HEK293 (cell line): ENCODE results near the gene TMX2.

Experiments used
- CTCF ChIA-PET: fragments of 350-600 bp; formaldehyde crosslinking; extraction: SDS; loops from one replicate; lab custom pipeline; 2021; ENCODE audit warnings: antibody characterized with exemption; lab: Yijun Ruan, JAX
- POLR2A ChIA-PET: fragments of 300-600 bp; formaldehyde crosslinking; extraction: SDS; loops from one replicate; lab custom pipeline; 2020; ENCODE audit warnings: antibody characterized with exemption, inconsistent platforms; lab: Yijun Ruan, JAX
- H3K27ac ChIP-seq: fragments of 200-500 bp; sonication (Bioruptor generic); 2 replicates; pipeline ENCODE4 v1.5.1; 2014; ENCODE audit warnings: low read depth, low read length, control low read depth, inconsistent platforms; ENCODE audit errors: extremely low read depth
- H3K36me3 ChIP-seq, 2 experiments: fragments of 200-500 bp in 1 of 2; sonication (Bioruptor generic) in 1 of 2; 1 replicate in 1 of 2; 2 replicates in 1 of 2; pipeline ENCODE4 v1.5.1; 2014 to 2017; ENCODE audit warnings: inconsistent platforms in 2 of 2, low read length in 2 of 2; ENCODE audit not compliant: control insufficient read depth in 2 of 2, insufficient read depth in 1 of 2
- H3K4me1 ChIP-seq: fragments of 200-500 bp; sonication (Bioruptor generic); 2 replicates; pipeline ENCODE4 v1.5.1; 2014; ENCODE audit warnings: mild to moderate bottlenecking, low read length, inconsistent platforms; ENCODE audit not compliant: control insufficient read depth, insufficient read depth
- H3K4me3 ChIP-seq: 2 replicates; pipeline ENCODE4 v1.5.1; 2011; ENCODE audit warnings: low read depth, mild to moderate bottlenecking, control low read depth, low read length, moderate library complexity
- H3K9me3 ChIP-seq: fragments of 200-500 bp; sonication (Bioruptor generic); 2 replicates; pipeline ENCODE4 v1.5.1; 2014; ENCODE audit warnings: low read depth, low read length, inconsistent platforms; ENCODE audit not compliant: control insufficient read depth, insufficient read depth
- BCL11A ChIP-seq: fragments of 450-650 bp; formaldehyde crosslinking; IDR thresholded peaks from 2 replicates; pipeline ENCODE4 v1.5.1; 2016; ENCODE audit warnings: low read depth, missing biosample characterization, missing genetic modification characterization
- KLF1 ChIP-seq: fragments of 450-650 bp; formaldehyde crosslinking; IDR thresholded peaks from 2 replicates; pipeline ENCODE4 v1.5.1; 2016; ENCODE audit warnings: missing biosample characterization, missing genetic modification characterization
- TCF7L2 ChIP-seq: IDR thresholded peaks from 2 replicates; pipeline ENCODE4 v1.6.1; 2011; ENCODE audit warnings: low read depth, mild to moderate bottlenecking, inconsistent platforms, low read length, moderate library complexity, borderline replicate concordance
- ZBTB48 ChIP-seq: fragments of 450-650 bp; formaldehyde crosslinking; IDR thresholded peaks from 2 replicates; pipeline ENCODE4 v1.5.1; 2016; ENCODE audit warnings: missing biosample characterization, missing genetic modification characterization
- ZBTB8A ChIP-seq: fragments of 450-650 bp; formaldehyde crosslinking; IDR thresholded peaks from 2 replicates; pipeline ENCODE4 v1.5.1; 2016; ENCODE audit warnings: missing biosample characterization, missing genetic modification characterization
- ZNF239 ChIP-seq: fragments of 450-650 bp; formaldehyde crosslinking; IDR thresholded peaks from 2 replicates; pipeline ENCODE4 v1.5.1; 2016; ENCODE audit warnings: missing biosample characterization, missing genetic modification characterization
- ZNF266 ChIP-seq: fragments of 450-650 bp; formaldehyde crosslinking; IDR thresholded peaks from 2 replicates; pipeline ENCODE4 v1.5.1; 2016; ENCODE audit warnings: missing biosample characterization, missing genetic modification characterization, low read depth
- ZNF324 ChIP-seq: fragments of 450-650 bp; formaldehyde crosslinking; IDR thresholded peaks from 2 replicates; pipeline ENCODE4 v1.5.1; 2016; ENCODE audit warnings: missing biosample characterization, missing genetic modification characterization
- ZNF416 ChIP-seq: fragments of 450-650 bp; formaldehyde crosslinking; IDR thresholded peaks from 2 replicates; pipeline ENCODE4 v1.5.1; 2016; ENCODE audit warnings: missing biosample characterization, missing genetic modification characterization
- ZNF426 ChIP-seq: fragments of 450-650 bp; formaldehyde crosslinking; IDR thresholded peaks from 2 replicates; pipeline ENCODE4 v1.5.1; 2017; ENCODE audit warnings: missing biosample characterization, missing genetic modification characterization, mild to moderate bottlenecking, inconsistent platforms, moderate library complexity
- ZNF514 ChIP-seq: fragments of 450-650 bp; formaldehyde crosslinking; IDR thresholded peaks from 2 replicates; pipeline ENCODE4 v1.5.1; 2016; ENCODE audit warnings: missing biosample characterization, missing genetic modification characterization
- ZNF623 ChIP-seq: fragments of 450-650 bp; formaldehyde crosslinking; IDR thresholded peaks from 2 replicates; pipeline ENCODE4 v1.5.1; 2016; ENCODE audit warnings: missing biosample characterization, missing genetic modification characterization
- ZNF626 ChIP-seq: fragments of 450-650 bp; sonication (Bioruptor Pico); formaldehyde crosslinking; IDR thresholded peaks from 2 replicates; pipeline ENCODE4 v1.5.1; 2018; ENCODE audit warnings: missing biosample characterization, missing genetic modification characterization, inconsistent platforms
- ZNF777 ChIP-seq: fragments of 450-650 bp; formaldehyde crosslinking; IDR thresholded peaks from 2 replicates; pipeline ENCODE4 v1.5.1; 2017; ENCODE audit warnings: missing biosample characterization, missing genetic modification characterization, borderline replicate concordance
- ZSCAN30 ChIP-seq: fragments of 450-650 bp; IDR thresholded peaks from 2 replicates; pipeline ENCODE4 v1.5.1; 2018; ENCODE audit warnings: missing biosample characterization, mild to moderate bottlenecking, missing genetic modification characterization, moderate library complexity
- TF ChIP-seq, protein P1 (sequence below): fragments of 450-650 bp; formaldehyde crosslinking; IDR thresholded peaks from 2 replicates; pipeline ENCODE4 v1.5.1; 2016; ENCODE audit warnings: missing biosample characterization, missing genetic modification characterization, borderline replicate concordance
- TF ChIP-seq, protein P2 (sequence below): fragments of 450-650 bp; formaldehyde crosslinking; IDR thresholded peaks from 2 replicates; pipeline ENCODE4 v1.5.1; 2016; ENCODE audit warnings: missing biosample characterization, missing genetic modification characterization
- TF ChIP-seq, protein P3 (sequence below): fragments of 450-650 bp; formaldehyde crosslinking; IDR thresholded peaks from 2 replicates; pipeline ENCODE4 v1.5.1; 2016; ENCODE audit warnings: missing biosample characterization, missing genetic modification characterization
- TF ChIP-seq, protein P4 (sequence below): fragments of 450-650 bp; formaldehyde crosslinking; conservative IDR thresholded peaks from 2 replicates; pipeline ENCODE4 v1.5.1; 2016; ENCODE audit warnings: low read depth, missing biosample characterization, missing genetic modification characterization

TMX2 gene

DNA sequence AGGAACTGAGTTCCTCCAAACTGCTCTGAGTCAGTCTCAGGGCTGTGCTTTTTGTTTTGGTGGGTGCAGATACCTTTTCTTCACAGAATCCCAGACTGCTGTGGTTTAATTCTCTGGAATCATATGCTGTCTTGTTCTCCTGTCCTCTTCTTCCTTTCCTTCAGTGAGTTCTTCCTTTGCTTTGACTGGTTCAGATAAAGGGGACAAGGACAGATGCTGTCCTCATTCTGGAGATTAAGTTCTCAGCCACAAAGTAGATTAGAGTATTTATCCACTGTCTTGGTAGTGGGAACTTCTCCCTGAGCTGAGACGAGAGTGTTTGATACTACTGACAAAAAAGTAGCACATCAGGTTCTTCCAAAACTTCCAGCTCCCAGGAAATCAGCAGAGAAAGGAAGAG lies 31.2 kb upstream of the TMX2 start:
- CTCF ChIA-PET: interaction anchor here (0.8 kb wide), 1 partner anchor 119 kb away, joined by 4 read pairs; no protein-coding TSS in a partner anchor

More for the DNA sequence above, 31.2 kb upstream of the TMX2 start:
- TF ChIP-seq ZNF266: no peak
- no peak for TF ChIP-seq BCL11A (tag by site-specific recombination)
- TF ChIP-seq, protein P1, sequence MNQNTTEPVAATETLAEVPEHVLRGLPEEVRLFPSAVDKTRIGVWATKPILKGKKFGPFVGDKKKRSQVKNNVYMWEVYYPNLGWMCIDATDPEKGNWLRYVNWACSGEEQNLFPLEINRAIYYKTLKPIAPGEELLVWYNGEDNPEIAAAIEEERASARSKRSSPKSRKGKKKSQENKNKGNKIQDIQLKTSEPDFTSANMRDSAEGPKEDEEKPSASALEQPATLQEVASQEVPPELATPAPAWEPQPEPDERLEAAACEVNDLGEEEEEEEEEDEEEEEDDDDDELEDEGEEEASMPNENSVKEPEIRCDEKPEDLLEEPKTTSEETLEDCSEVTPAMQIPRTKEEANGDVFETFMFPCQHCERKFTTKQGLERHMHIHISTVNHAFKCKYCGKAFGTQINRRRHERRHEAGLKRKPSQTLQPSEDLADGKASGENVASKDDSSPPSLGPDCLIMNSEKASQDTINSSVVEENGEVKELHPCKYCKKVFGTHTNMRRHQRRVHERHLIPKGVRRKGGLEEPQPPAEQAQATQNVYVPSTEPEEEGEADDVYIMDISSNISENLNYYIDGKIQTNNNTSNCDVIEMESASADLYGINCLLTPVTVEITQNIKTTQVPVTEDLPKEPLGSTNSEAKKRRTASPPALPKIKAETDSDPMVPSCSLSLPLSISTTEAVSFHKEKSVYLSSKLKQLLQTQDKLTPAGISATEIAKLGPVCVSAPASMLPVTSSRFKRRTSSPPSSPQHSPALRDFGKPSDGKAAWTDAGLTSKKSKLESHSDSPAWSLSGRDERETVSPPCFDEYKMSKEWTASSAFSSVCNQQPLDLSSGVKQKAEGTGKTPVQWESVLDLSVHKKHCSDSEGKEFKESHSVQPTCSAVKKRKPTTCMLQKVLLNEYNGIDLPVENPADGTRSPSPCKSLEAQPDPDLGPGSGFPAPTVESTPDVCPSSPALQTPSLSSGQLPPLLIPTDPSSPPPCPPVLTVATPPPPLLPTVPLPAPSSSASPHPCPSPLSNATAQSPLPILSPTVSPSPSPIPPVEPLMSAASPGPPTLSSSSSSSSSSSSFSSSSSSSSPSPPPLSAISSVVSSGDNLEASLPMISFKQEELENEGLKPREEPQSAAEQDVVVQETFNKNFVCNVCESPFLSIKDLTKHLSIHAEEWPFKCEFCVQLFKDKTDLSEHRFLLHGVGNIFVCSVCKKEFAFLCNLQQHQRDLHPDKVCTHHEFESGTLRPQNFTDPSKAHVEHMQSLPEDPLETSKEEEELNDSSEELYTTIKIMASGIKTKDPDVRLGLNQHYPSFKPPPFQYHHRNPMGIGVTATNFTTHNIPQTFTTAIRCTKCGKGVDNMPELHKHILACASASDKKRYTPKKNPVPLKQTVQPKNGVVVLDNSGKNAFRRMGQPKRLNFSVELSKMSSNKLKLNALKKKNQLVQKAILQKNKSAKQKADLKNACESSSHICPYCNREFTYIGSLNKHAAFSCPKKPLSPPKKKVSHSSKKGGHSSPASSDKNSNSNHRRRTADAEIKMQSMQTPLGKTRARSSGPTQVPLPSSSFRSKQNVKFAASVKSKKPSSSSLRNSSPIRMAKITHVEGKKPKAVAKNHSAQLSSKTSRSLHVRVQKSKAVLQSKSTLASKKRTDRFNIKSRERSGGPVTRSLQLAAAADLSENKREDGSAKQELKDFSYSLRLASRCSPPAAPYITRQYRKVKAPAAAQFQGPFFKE (tag by site-specific recombination): no peak
- TF ChIP-seq ZBTB8A (tag by site-specific recombination): no peak
- TF ChIP-seq, protein P2, sequence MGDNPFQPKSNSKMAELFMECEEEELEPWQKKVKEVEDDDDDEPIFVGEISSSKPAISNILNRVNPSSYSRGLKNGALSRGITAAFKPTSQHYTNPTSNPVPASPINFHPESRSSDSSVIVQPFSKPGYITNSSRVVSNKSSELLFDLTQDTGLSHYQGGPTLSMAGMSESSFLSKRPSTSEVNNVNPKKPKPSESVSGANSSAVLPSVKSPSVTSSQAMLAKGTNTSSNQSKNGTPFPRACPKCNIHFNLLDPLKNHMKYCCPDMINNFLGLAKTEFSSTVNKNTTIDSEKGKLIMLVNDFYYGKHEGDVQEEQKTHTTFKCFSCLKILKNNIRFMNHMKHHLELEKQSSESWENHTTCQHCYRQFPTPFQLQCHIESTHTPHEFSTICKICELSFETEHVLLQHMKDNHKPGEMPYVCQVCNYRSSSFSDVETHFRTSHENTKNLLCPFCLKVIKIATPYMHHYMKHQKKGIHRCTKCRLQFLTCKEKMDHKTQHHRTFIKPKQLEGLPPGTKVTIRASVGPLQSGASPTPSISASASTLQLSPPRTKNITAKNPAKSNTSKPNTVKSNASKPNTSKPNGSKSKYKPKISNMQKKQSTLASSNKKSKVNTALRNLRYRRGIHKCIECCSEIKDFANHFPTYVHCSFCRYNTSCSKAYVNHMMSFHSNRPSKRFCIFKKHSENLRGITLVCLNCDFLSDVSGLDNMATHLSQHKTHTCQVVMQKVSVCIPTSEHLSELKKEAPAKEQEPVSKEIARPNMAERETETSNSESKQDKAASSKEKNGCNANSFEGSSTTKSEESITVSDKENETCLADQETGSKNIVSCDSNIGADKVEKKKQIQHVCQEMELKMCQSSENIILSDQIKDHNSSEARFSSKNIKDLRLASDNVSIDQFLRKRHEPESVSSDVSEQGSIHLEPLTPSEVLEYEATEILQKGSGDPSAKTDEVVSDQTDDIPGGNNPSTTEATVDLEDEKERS (tag by site-specific recombination): no peak
- no peak for TF ChIP-seq ZNF239 (tag by site-specific recombination)
- TF ChIP-seq, protein P3, sequence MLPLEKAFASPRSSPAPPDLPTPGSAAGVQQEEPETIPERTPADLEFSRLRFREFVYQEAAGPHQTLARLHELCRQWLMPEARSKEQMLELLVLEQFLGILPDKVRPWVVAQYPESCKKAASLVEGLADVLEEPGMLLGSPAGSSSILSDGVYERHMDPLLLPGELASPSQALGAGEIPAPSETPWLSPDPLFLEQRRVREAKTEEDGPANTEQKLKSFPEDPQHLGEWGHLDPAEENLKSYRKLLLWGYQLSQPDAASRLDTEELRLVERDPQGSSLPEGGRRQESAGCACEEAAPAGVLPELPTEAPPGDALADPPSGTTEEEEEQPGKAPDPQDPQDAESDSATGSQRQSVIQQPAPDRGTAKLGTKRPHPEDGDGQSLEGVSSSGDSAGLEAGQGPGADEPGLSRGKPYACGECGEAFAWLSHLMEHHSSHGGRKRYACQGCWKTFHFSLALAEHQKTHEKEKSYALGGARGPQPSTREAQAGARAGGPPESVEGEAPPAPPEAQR: no peak
- no peak for TF ChIP-seq KLF1 (tag by site-specific recombination)
- no peak for TF ChIP-seq ZBTB48 (tag by site-specific recombination)
- TF ChIP-seq ZNF626 (tag by site-specific recombination): no peak
- no peak for TF ChIP-seq TCF7L2
- TF ChIP-seq ZNF623: no peak
- no peak for TF ChIP-seq ZNF777 (tag by site-specific recombination)
- no peak for TF ChIP-seq ZNF416
- no peak for TF ChIP-seq ZNF426 (tag by site-specific recombination)
- no peak for TF ChIP-seq ZNF324
- TF ChIP-seq, protein P4, sequence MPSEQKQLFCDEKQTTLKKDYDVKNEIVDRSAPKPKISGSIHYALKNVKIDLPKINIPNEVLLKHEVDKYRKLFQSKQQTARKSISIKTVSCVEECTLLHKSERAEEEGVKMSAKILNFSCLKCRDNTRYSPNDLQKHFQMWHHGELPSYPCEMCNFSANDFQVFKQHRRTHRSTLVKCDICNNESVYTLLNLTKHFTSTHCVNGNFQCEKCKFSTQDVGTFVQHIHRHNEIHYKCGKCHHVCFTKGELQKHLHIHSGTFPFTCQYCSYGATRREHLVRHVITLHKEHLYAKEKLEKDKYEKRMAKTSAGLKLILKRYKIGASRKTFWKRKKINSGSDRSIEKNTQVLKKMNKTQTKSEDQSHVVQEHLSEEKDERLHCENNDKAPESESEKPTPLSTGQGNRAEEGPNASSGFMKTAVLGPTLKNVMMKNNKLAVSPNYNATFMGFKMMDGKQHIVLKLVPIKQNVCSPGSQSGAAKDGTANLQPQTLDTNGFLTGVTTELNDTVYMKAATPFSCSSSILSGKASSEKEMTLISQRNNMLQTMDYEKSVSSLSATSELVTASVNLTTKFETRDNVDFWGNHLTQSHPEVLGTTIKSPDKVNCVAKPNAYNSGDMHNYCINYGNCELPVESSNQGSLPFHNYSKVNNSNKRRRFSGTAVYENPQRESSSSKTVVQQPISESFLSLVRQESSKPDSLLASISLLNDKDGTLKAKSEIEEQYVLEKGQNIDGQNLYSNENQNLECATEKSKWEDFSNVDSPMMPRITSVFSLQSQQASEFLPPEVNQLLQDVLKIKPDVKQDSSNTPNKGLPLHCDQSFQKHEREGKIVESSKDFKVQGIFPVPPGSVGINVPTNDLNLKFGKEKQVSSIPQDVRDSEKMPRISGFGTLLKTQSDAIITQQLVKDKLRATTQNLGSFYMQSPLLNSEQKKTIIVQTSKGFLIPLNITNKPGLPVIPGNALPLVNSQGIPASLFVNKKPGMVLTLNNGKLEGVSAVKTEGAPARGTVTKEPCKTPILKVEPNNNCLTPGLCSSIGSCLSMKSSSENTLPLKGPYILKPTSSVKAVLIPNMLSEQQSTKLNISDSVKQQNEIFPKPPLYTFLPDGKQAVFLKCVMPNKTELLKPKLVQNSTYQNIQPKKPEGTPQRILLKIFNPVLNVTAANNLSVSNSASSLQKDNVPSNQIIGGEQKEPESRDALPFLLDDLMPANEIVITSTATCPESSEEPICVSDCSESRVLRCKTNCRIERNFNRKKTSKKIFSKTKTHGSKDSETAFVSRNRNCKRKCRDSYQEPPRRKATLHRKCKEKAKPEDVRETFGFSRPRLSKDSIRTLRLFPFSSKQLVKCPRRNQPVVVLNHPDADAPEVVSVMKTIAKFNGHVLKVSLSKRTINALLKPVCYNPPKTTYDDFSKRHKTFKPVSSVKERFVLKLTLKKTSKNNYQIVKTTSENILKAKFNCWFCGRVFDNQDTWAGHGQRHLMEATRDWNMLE (tag by site-specific recombination): no peak
- TF ChIP-seq ZNF514: no peak
- TF ChIP-seq ZSCAN30 (tag by site-specific recombination): no peak
- POLR2A ChIA-PET: no interaction called here
- no peak overlapping the region for H3K27ac ChIP-seq
- H3K4me3 ChIP-seq: no peak overlapping the region
- H3K36me3 ChIP-seq: peaks cover 0 to 78% of the 10 kb centered on the region in 2 experiments
- H3K4me1 ChIP-seq: no peaks in the 10 kb centered on the region
- H3K9me3 ChIP-seq: no peaks in the 10 kb centered on the region
